Smooth muscle cell (in vitro differentiated cells): ENCODE data around the gene NAGPA. TPM values are rescaled to one million over a fixed set of nuclear protein-coding genes. Genes with fewer than 3 reads are reported as not detected.

Experiments
- DNase-seq: peaks from one replicate; lab custom pipeline; 2025; ENCODE audit not compliant: unreplicated experiment; lab: John Stamatoyannopoulos, UW
- H2AFZ ChIP-seq: fragments of 200-600 bp; sonication (generic); 2 replicates; pipeline ENCODE4 v1.6.0; 2016; ENCODE audit warnings: antibody characterized with exemption, low read depth, mild to moderate bottlenecking
- H3F3A ChIP-seq: fragments of 200-600 bp; sonication (generic); 2 replicates; pipeline ENCODE4 v1.6.0; 2017; ENCODE audit warnings: antibody characterized with exemption, low read depth
- H3K27ac ChIP-seq: fragments of 200-600 bp; sonication (generic); 2 replicates; pipeline ENCODE4 v1.5.1; 2016; ENCODE audit warnings: low read depth, mild to moderate bottlenecking
- H3K27me3 ChIP-seq: fragments of 200-600 bp; sonication (generic); 2 replicates; pipeline ENCODE4 v1.6.1; 2016; ENCODE audit warnings: low read depth, mild to moderate bottlenecking
- H3K36me3 ChIP-seq: fragments of 200-600 bp; sonication (generic); 2 replicates; pipeline ENCODE4 v1.5.1; 2016; ENCODE audit warnings: low read depth
- H3K4me1 ChIP-seq: fragments of 200-600 bp; sonication (generic); 2 replicates; pipeline ENCODE4 v1.5.1; 2016; ENCODE audit warnings: low read depth
- H3K4me2 ChIP-seq: fragments of 200-600 bp; sonication (generic); 2 replicates; pipeline ENCODE4 v1.6.0; 2016; ENCODE audit warnings: mild to moderate bottlenecking
- H3K4me3 ChIP-seq: fragments of 200-600 bp; sonication (generic); 2 replicates; pipeline ENCODE4 v1.5.1; 2016; ENCODE audit warnings: mild to moderate bottlenecking
- H3K79me2 ChIP-seq: fragments of 200-600 bp; sonication (generic); 2 replicates; pipeline ENCODE4 v1.6.0; 2016; ENCODE audit warnings: low read depth, mild to moderate bottlenecking
- H3K9ac ChIP-seq: fragments of 200-600 bp; sonication (generic); 2 replicates; pipeline ENCODE4 v1.6.0; 2016; ENCODE audit warnings: low read depth
- H3K9me3 ChIP-seq: fragments of 200-600 bp; sonication (generic); replicated peaks from 2 replicates; pipeline ENCODE4 v1.5.1; 2016; ENCODE audit warnings: low read depth
- H4K20me1 ChIP-seq: fragments of 200-600 bp; sonication (generic); 2 replicates; pipeline ENCODE4 v1.6.0; 2016; ENCODE audit warnings: low read depth
- CTCF ChIP-seq: fragments of 200-600 bp; sonication (generic); IDR thresholded peaks from 2 replicates; pipeline ENCODE4 v1.5.1; 2017; ENCODE audit warnings: borderline replicate concordance, mild to moderate bottlenecking, antibody characterized with exemption; ENCODE audit not compliant: insufficient read depth, poor library complexity, severe bottlenecking
- WGBS: methylation state at CpG from one replicate; pipeline ENCODE4 v1.1.7; 2016; ENCODE audit warnings: low lambda C conversion rate; 5-methylcytosine and 5-hydroxymethylcytosine counted together
- polyA plus RNA-seq: library from polyadenylated mRNA; unstranded; fragments of >200 nt; fragmentation: Nextera tagmentation; extraction: Ambion mirVana; gene quantifications from 2 replicates; pipeline ENCODE4 v1.2.1, GENCODE V29; 2016
- total RNA-seq: library from RNA; depleted of rRNA; stranded (reverse); fragments of >200 nt; gene quantifications from 2 replicates; pipeline ENCODE4 v1.2.3, GENCODE V29; 2014

NAGPA gene
- total and polyA plus RNA-seq, 2 experiments from 2014 or later: 3.8 to 5.4 TPM

- no peaks in the 10 kb centered on the region for H3K9me3 ChIP-seq
- peaks cover 36% of the 10 kb centered on the region for H3K27me3 ChIP-seq
- H4K20me1 ChIP-seq: no peaks in the 10 kb centered on the region
- 60% methylated on average over 16 of the region's 60 CpGs for WGBS
- no peaks in the 10 kb centered on the region for H3K79me2 ChIP-seq
- TF ChIP-seq CTCF: no peak
- H3F3A ChIP-seq: no peaks in the 10 kb centered on the region
- DNase-seq: no peak
- no peak overlapping the region for H3K4me3 ChIP-seq
- H3K9ac ChIP-seq: no peak overlapping the region
- no peak overlapping the region for H3K27ac ChIP-seq
- no peak overlapping the region for H3K4me2 ChIP-seq
- H3K36me3 ChIP-seq: no peaks in the 10 kb centered on the region
- no peak overlapping the region for H2AFZ ChIP-seq
- H3K4me1 ChIP-seq: no peaks in the 10 kb centered on the region
Observed at GRCh38 chr16:4987580-4988374, 46.0 kb downstream of the NAGPA start.

GRCh38 chr16:4987250-4987579, 46.5 kb downstream of the NAGPA start:
- H3K9me3 ChIP-seq: no peaks in the 10 kb centered on the region
- H3K4me1 ChIP-seq: no peaks in the 10 kb centered on the region
- TF ChIP-seq CTCF: no peak
- 12% methylated on average over 8 of the region's 10 CpGs for WGBS
- no peak overlapping the region for H3K4me3 ChIP-seq
- H4K20me1 ChIP-seq: no peaks in the 10 kb centered on the region
- H3K27ac ChIP-seq: no peak overlapping the region
- DNase-seq: no peak
- H3K4me2 ChIP-seq: no peak overlapping the region
- no peak overlapping the region for H2AFZ ChIP-seq
- no peak overlapping the region for H3K9ac ChIP-seq
- H3K79me2 ChIP-seq: no peaks in the 10 kb centered on the region
- no peaks in the 10 kb centered on the region for H3K36me3 ChIP-seq
- peaks cover 36% of the 10 kb centered on the region for H3K27me3 ChIP-seq
- no peaks in the 10 kb centered on the region for H3F3A ChIP-seq

- Histone ChIP-seq H3K4me2 (no peak overlapping the region), H3F3A (no peaks in the 10 kb centered on the region), H3K27ac (no peak overlapping the region), H2AFZ (no peak overlapping the region), H3K36me3 (no peaks in the 10 kb centered on the region), H3K4me1 (no peaks in the 10 kb centered on the region), H3K4me3 (no peak overlapping the region), H4K20me1 (no peaks in the 10 kb centered on the region), H3K9ac (no peak overlapping the region), H3K27me3 (peaks cover 36% of the 10 kb centered on the region), H3K79me2 (no peaks in the 10 kb centered on the region), H3K9me3 (no peaks in the 10 kb centered on the region)
- 74% methylated on average over 5 of the region's 5 CpGs for WGBS
- no peak for DNase-seq
- TF ChIP-seq CTCF: no peak
Observed at GRCh38 chr16:4984174-4984990, 49.4 kb downstream of the NAGPA start.
